Stomach (tissue), 4 donors: Measurements from ENCODE around the gene SULT1A3.

ENCODE experiments used
- CTCF ChIP-seq, 7 experiments: fragments of 450-650 bp in 4 of 7; fragments of 200-600 bp in 3 of 7; sonication (generic) in 3 of 7; IDR thresholded peaks; one replicate each; pipeline ENCODE4 v1.5.1; 2016 to 2019; ENCODE audit warnings: antibody characterized with exemption in 7 of 7, control low read depth in 2 of 7, mild to moderate bottlenecking in 1 of 7
- POLR2A ChIP-seq, 4 donors: fragments of 450-650 bp; IDR thresholded peaks; one replicate each; pipeline ENCODE4 v1.6.1; 2016; ENCODE audit warnings: antibody characterized with exemption in 4 of 4, control low read depth in 2 of 4, mild to moderate bottlenecking in 1 of 4, moderate library complexity in 1 of 4
- POLR2AphosphoS5 ChIP-seq, 3 donors: sonication (generic); formaldehyde crosslinking; IDR thresholded peaks; one replicate each; pipeline ENCODE4 v1.6.1; 2016; ENCODE audit warnings: antibody characterized with exemption in 3 of 3

DNA sequence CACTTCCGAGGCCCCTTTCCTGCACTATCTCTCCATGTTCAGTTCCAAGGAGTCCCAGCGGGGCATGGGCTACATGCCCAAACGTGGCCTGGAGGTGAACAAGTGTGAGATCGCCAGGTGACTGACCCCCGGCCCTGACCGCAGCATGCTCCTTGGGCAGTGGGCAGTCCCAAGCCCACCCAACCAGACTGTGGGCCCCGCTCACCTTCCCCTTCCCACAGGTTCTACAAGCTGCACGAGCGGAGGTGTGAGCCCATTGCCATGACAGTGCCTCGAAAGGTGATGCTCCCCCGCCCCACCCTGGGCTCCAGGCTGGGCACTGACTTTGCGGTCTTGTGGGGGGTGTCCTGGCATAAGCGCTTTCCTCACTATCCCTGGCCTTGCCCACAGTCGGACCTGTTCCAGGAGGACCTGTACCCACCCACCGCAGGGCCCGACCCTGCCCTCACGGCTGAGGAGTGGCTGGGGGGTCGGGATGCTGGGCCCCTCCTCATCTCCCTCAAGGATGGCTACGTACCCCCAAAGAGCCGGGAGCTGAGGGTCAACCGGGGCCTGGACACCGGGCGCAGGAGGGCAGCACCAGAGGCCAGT lies 11.0 kb upstream of the SULT1A3 start:
- TF ChIP-seq POLR2AphosphoS5 (IDR thresholded peaks at IDR 0.05): no peak
- no peak for TF ChIP-seq CTCF (IDR thresholded peaks at IDR 0.05)
- TF ChIP-seq POLR2A (IDR thresholded peaks at IDR 0.05): no peak
